HepG2 (cell line): ENCODE measurements around the gene ZMIZ1. TPM values are rescaled to one million over a fixed set of nuclear protein-coding genes. Genes with fewer than 3 reads are reported as not detected.
A peak's percentile ranks its signal among the peaks of the same experiment; 100 is the strongest.

Experiments used
- AKAP8 ChIP-seq: sonication (generic); formaldehyde crosslinking; IDR thresholded peaks from 2 replicates; pipeline ENCODE4 v1.5.1; 2020; ENCODE audit warnings: mild to moderate bottlenecking, missing genetic modification reagents
- ARHGAP35 ChIP-seq: sonication (generic); formaldehyde crosslinking; IDR thresholded peaks from 2 replicates; pipeline ENCODE4 v1.9.0; 2022; ENCODE audit warnings: mild to moderate bottlenecking, inconsistent platforms, moderate library complexity, missing genetic modification reagents, borderline replicate concordance
- ATF4 ChIP-seq, 2 experiments: fragments of 450-650 bp in 1 of 2; sonication (generic) in 1 of 2; formaldehyde crosslinking; IDR thresholded peaks; 2 replicates each; pipeline versions ENCODE4 v1.5.0 to v1.8.0; 2020 to 2022; ENCODE audit warnings: mild to moderate bottlenecking in 1 of 2, missing genetic modification reagents in 1 of 2
- CBX5 ChIP-seq: sonication (generic); formaldehyde crosslinking; IDR thresholded peaks from 2 replicates; pipeline ENCODE4 v1.4.0; 2020; ENCODE audit warnings: missing genetic modification reagents, borderline replicate concordance
- FOXC1 ChIP-seq: sonication (generic); formaldehyde crosslinking; IDR thresholded peaks from 2 replicates; pipeline ENCODE4 v1.8.0; 2022; ENCODE audit warnings: mild to moderate bottlenecking, missing genetic modification reagents, borderline replicate concordance
- HNRNPLL ChIP-seq: fragments of 200-400 bp; formaldehyde crosslinking; IDR thresholded peaks from 2 replicates; pipeline ENCODE4 v1.6.1; 2017; ENCODE audit warnings: mild to moderate bottlenecking, low read depth, low read length; ENCODE audit not compliant: poor library complexity, severe bottlenecking
- ISL2 ChIP-seq: sonication (generic); formaldehyde crosslinking; IDR thresholded peaks from 2 replicates; pipeline ENCODE4 v1.5.0; 2020; ENCODE audit warnings: missing genetic modification reagents
- NFKBIZ ChIP-seq: IDR thresholded peaks from 2 replicates; pipeline ENCODE4 v1.6.1; 2018; ENCODE audit warnings: missing genetic modification reagents, missing compliant biosample characterization
- REL ChIP-seq: sonication (generic); formaldehyde crosslinking; conservative IDR thresholded peaks from 2 replicates; pipeline ENCODE4 v1.8.0; 2022; ENCODE audit warnings: mild to moderate bottlenecking, missing genetic modification reagents, moderate library complexity
- SOX13 ChIP-seq, 3 experiments: fragments of 450-650 bp in 1 of 3; sonication (generic) in 1 of 3; formaldehyde crosslinking in 1 of 3; IDR thresholded peaks in 2 of 3; conservative IDR thresholded peaks in 1 of 3; 2 replicates each; pipeline versions ENCODE4 v1.5.0 to v1.6.1; 2016 to 2020; ENCODE audit warnings: antibody characterized with exemption in 1 of 3, mild to moderate bottlenecking in 1 of 3, missing compliant biosample characterization in 1 of 3, missing genetic modification reagents in 1 of 3, moderate library complexity in 1 of 3
- ZHX2 ChIP-seq, 2 experiments: sonication (generic) in 1 of 2; formaldehyde crosslinking in 1 of 2; IDR thresholded peaks; 2 replicates each; pipeline versions ENCODE4 v1.6.1 to v1.9.0; 2014 to 2022; ENCODE audit warnings: antibody characterized with exemption in 1 of 2, borderline replicate concordance in 1 of 2, inconsistent platforms in 1 of 2, low read depth in 1 of 2, missing genetic modification reagents in 1 of 2
- ZNF660 ChIP-seq: sonication (generic); formaldehyde crosslinking; IDR thresholded peaks from 2 replicates; pipeline ENCODE4 v1.5.1; 2020; ENCODE audit warnings: mild to moderate bottlenecking, low read depth, missing genetic modification reagents, borderline replicate concordance
- ZNF773 ChIP-seq: sonication (generic); formaldehyde crosslinking; IDR thresholded peaks from 2 replicates; pipeline ENCODE4 v1.4.0; 2020; ENCODE audit warnings: missing genetic modification reagents, borderline replicate concordance
- ZZZ3 ChIP-seq: sonication (generic); formaldehyde crosslinking; IDR thresholded peaks from 2 replicates; pipeline ENCODE4 v1.4.0; 2020; ENCODE audit warnings: missing genetic modification reagents, mild to moderate bottlenecking, borderline replicate concordance
- polyA plus RNA-seq, 8 experiments: library from polyadenylated mRNA; depleted of rRNA in 3 of 8; stranded (reverse) in 7 of 8; unstranded in 1 of 8; fragments of >200 nt; fragmentation: Illumina TruSeq in 4 of 8; extraction: Trizol in 4 of 8; gene quantifications; 2 replicates each; pipeline versions ENCODE4 v1.2.1 to v1.2.3, GENCODE V29; 2011 to 2016; ENCODE audit warnings: low read depth in 4 of 8, missing spikeins in 1 of 8, mixed read lengths in 1 of 8; ENCODE audit not compliant: insufficient read depth in 1 of 8
- total RNA-seq, 5 experiments: library from RNA; depleted of rRNA; stranded (reverse); fragments of >200 nt; fragmentation: Illumina TruSeq; extraction: Trizol; gene quantifications; 2 replicates each; pipeline ENCODE4 v1.2.3, GENCODE V29; 2016; ENCODE audit warnings: low read depth in 1 of 5
- TF ChIP-seq, protein P1 (sequence below): sonication (generic); formaldehyde crosslinking; IDR thresholded peaks from 2 replicates; pipeline ENCODE4 v1.9.0; 2021; ENCODE audit warnings: missing genetic modification reagents, borderline replicate concordance

ZMIZ1 gene
- total and polyA plus RNA-seq, 2 of the 13 experiments (the other 11 are each of a cell fraction or from before 2014, with no cell fraction given), result 5.3 to 10.2 TPM

GRCh38 chr10:79067241-79068202, 1.2 kb upstream of the ZMIZ1 start (continued):
- TF ChIP-seq, protein P1, sequence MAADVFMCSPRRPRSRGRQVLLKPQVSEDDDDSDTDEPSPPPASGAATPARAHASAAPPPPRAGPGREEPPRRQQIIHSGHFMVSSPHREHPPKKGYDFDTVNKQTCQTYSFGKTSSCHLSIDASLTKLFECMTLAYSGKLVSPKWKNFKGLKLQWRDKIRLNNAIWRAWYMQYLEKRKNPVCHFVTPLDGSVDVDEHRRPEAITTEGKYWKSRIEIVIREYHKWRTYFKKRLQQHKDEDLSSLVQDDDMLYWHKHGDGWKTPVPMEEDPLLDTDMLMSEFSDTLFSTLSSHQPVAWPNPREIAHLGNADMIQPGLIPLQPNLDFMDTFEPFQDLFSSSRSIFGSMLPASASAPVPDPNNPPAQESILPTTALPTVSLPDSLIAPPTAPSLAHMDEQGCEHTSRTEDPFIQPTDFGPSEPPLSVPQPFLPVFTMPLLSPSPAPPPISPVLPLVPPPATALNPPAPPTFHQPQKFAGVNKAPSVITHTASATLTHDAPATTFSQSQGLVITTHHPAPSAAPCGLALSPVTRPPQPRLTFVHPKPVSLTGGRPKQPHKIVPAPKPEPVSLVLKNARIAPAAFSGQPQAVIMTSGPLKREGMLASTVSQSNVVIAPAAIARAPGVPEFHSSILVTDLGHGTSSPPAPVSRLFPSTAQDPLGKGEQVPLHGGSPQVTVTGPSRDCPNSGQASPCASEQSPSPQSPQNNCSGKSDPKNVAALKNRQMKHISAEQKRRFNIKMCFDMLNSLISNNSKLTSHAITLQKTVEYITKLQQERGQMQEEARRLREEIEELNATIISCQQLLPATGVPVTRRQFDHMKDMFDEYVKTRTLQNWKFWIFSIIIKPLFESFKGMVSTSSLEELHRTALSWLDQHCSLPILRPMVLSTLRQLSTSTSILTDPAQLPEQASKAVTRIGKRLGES (CRISPR knock-in tag), result no peak
- TF ChIP-seq SOX13 (IDR thresholded peaks at IDR 0.05) (no peak), SOX13 (CRISPR knock-in tag; conservative IDR thresholded peaks at IDR 0.05 in 1 of 2, IDR thresholded peaks at IDR 0.05 in 1 of 2) (peak in 1 of 2 experiments; percentile 62; a peak in 2 of 4 replicates), ZNF773 (CRISPR knock-in tag) (no peak), ZHX2 (IDR thresholded peaks at IDR 0.05; ENCODE audit: low read depth) (0 out of 2 replicates have a peak, but pooled peaks have one; percentile 35), ZHX2 (CRISPR knock-in tag; IDR thresholded peaks at IDR 0.05; ENCODE audit: borderline replicate concordance) (no peak), HNRNPLL (peak; percentile 72), ARHGAP35 (no peak), ISL2 (CRISPR knock-in tag) (peak; percentile 40; the same call in 1 of the 2 replicates), ZZZ3 (CRISPR knock-in tag) (no peak), ZNF660 (CRISPR knock-in tag) (no peak), AKAP8 (no peak; the same call in 1 of the 2 replicates), NFKBIZ (CRISPR knock-in tag) (no peak), FOXC1 (CRISPR knock-in tag) (no peak), CBX5 (CRISPR knock-in tag) (no peak), ATF4 (CRISPR knock-in tag; IDR thresholded peaks at IDR 0.05) (peak in 1 of 2 experiments; percentile 61; a peak in 2 of 4 replicates), REL (CRISPR knock-in tag) (peak; percentile 45; the same call in 1 of the 2 replicates)
